NCI-H524 treated with DMSO at 0.1 percent for 48 hours (cell line): ENCODE results near the gene TNK1.
"Not testable (repeated sequence)": the region's sequence is repeated elsewhere in the genome, so short reads cannot be mapped to it uniquely, and the experiment has no call there.

Experiments used
- DNase-seq: peaks from one replicate; lab custom pipeline; 2025; lab: John Stamatoyannopoulos, UW

The TNK1 gene

GRCh38 chr17:7355573-7355972, 25.3 kb upstream of the TNK1 start:
- DNase-seq = no peak

GRCh38 chr17:7356072-7356549, 24.8 kb upstream of the TNK1 start:
- no peak for DNase-seq

- DNase-seq = no peak
These were observed 24.1 kb upstream of the TNK1 start for GRCh38 chr17:7356756-7357155.

- DNase-seq = no peak
These were observed 23.5 kb upstream of the TNK1 start for GRCh38 chr17:7357381-7357780.

- DNase-seq = no peak
These were observed 19.0 kb upstream of the TNK1 start for GRCh38 chr17:7361906-7362305.

- no peak for DNase-seq
These were observed 17.6 kb upstream of the TNK1 start for GRCh38 chr17:7363311-7363710.

- not testable (repeated sequence) for DNase-seq
These were observed 14.9 kb upstream of the TNK1 start for GRCh38 chr17:7365963-7366362.

GRCh38 chr17:7367083-7367482, 13.8 kb upstream of the TNK1 start:
- no peak for DNase-seq

- no peak for DNase-seq
These were observed 12.8 kb upstream of the TNK1 start for GRCh38 chr17:7367918-7368598.

- not testable (repeated sequence) for DNase-seq
These were observed 12.3 kb upstream of the TNK1 start for GRCh38 chr17:7368599-7368994.

- DNase-seq = no peak
These were observed 11.1 kb upstream of the TNK1 start for GRCh38 chr17:7369825-7370224.

- DNase-seq = no peak
These were observed 10.0 kb upstream of the TNK1 start for GRCh38 chr17:7370853-7371252.

GRCh38 chr17:7374353-7374752, 6.5 kb upstream of the TNK1 start:
- DNase-seq = no peak

GRCh38 chr17:7379134-7379533, 1.8 kb upstream of the TNK1 start:
- DNase-seq = no peak

- DNase-seq = no peak
These were observed 568 bp upstream of the TNK1 start for GRCh38 chr17:7380321-7380720.

GRCh38 chr17:7382901-7383300, 2.0 kb downstream of the TNK1 start:
- DNase-seq = no peak

- DNase-seq = no peak
These were observed 2.5 kb downstream of the TNK1 start for GRCh38 chr17:7383371-7383741.

- no peak for DNase-seq
These were observed 3.0 kb downstream of the TNK1 start for GRCh38 chr17:7383742-7384488.

GRCh38 chr17:7384489-7385081, 3.7 kb downstream of the TNK1 start:
- no peak for DNase-seq

- no peak for DNase-seq
These were observed 8.0 kb downstream of the TNK1 start for GRCh38 chr17:7388856-7389255.

- no peak for DNase-seq
These were observed 9.3 kb downstream of the TNK1 start for GRCh38 chr17:7389924-7390910.

- DNase-seq = no peak
These were observed 10.4 kb downstream of the TNK1 start for GRCh38 chr17:7391307-7391706.
